HCT116 (cell line): ENCODE results near the gene SEZ6. TPM values are rescaled to one million over a fixed set of nuclear protein-coding genes. Genes with fewer than 3 reads are reported as not detected.

Experiments used
- ATAC-seq: fragments of 200-7000 bp; cut with Tn5 transposase; 2 replicates; pipeline ENCODE4 v1.9.1; 2020; ENCODE audit warnings: mild to moderate bottlenecking, moderate library complexity
- BruUV-seq: library from RNA; stranded (reverse); fragments of 400-500 nt; replicated peaks from 2 replicates; lab custom pipeline; 2021; lab: Mats Ljungman, UMichigan
- CTCF ChIA-PET: fragments of 300-600 bp; sonication (Branson Sonifier 250); formaldehyde crosslinking; loops from one replicate; lab custom pipeline; 2021; ENCODE audit warnings: antibody characterized with exemption; lab: Charles Lee
- POLR2A ChIA-PET: fragments of 300-600, 350-600 bp; sonication (Branson Sonifier 250); formaldehyde crosslinking; loops from one replicate; lab custom pipeline; 2021; ENCODE audit warnings: antibody characterized with exemption; lab: Charles Lee
- RAD21 ChIA-PET, 2 experiments: fragments of 300-600 bp; sonication (Branson Sonifier 250); formaldehyde crosslinking; loops; one replicate each; lab custom pipeline; 2023; ENCODE audit warnings: low total read pairs in 2 of 2; ENCODE audit not compliant: uncharacterized antibody in 2 of 2, unreplicated experiment in 2 of 2, low non-redundant PET in 1 of 2; lab: Charles Lee
- DNase-seq: peaks from one replicate; pipeline ENCODE4 v3.0.0-alpha.2; 2010; ENCODE audit warnings: low read depth, low spot score
- H2AFZ ChIP-seq: fragments of 200-600 bp; shearing (Covaris generic), sonication (generic); 2 replicates; pipeline ENCODE4 v1.6.1; 2017; ENCODE audit warnings: low read depth, mixed run types, mixed read lengths, antibody characterized with exemption, low read length; ENCODE audit not compliant: poor library complexity, severe bottlenecking
- H3K27ac ChIP-seq: 2 replicates; pipeline ENCODE4 v1.5.1; 2012; ENCODE audit warnings: low read depth, low read length
- H3K27me3 ChIP-seq: fragments of 200-600 bp; sonication (generic); 2 replicates; pipeline ENCODE4 v1.6.1; 2016; ENCODE audit warnings: mixed run types, low read length, mixed read lengths; ENCODE audit not compliant: insufficient read depth
- H3K36me3 ChIP-seq, 2 experiments: fragments of 200-500 bp in 1 of 2; fragments of 200-600 bp in 1 of 2; sonication (Bioruptor generic) in 1 of 2; sonication (generic) in 1 of 2; 2 replicates each; pipeline versions ENCODE4 v1.5.1 to v1.6.1; 2014 to 2016; ENCODE audit warnings: low read length in 2 of 2, inconsistent platforms in 1 of 2, mixed read lengths in 1 of 2, mixed run types in 1 of 2; ENCODE audit not compliant: insufficient read depth in 2 of 2, control insufficient read depth in 1 of 2
- H3K4me1 ChIP-seq, 2 experiments: fragments of 200-600 bp in 1 of 2; sonication (generic) in 1 of 2; 2 replicates each; pipeline versions ENCODE4 v1.5.1 to v1.6.1; 2012 to 2017; ENCODE audit warnings: low read length in 2 of 2, inconsistent platforms in 1 of 2, mild to moderate bottlenecking in 1 of 2, mixed read lengths in 1 of 2, mixed run types in 1 of 2, moderate library complexity in 1 of 2; ENCODE audit not compliant: insufficient read depth in 2 of 2, control insufficient read depth in 1 of 2
- H3K4me2 ChIP-seq: fragments of 200-600 bp; sonication (generic); 2 replicates; pipeline ENCODE4 v1.6.1; 2017; ENCODE audit warnings: mixed run types, low read length, mixed read lengths
- H3K4me3 ChIP-seq, 2 experiments: fragments of 200-600 bp in 1 of 2; sonication (generic) in 1 of 2; replicated peaks in 1 of 2; 2 replicates each; pipeline ENCODE4 v1.5.1; 2011 to 2016; ENCODE audit warnings: low read length in 2 of 2, control low read depth in 1 of 2, low read depth in 1 of 2, mild to moderate bottlenecking in 1 of 2, mixed read lengths in 1 of 2, mixed run types in 1 of 2
- H3K79me2 ChIP-seq: fragments of 200-600 bp; sonication (generic); 2 replicates; pipeline ENCODE4 v1.6.1; 2017; ENCODE audit warnings: mild to moderate bottlenecking, mixed run types, low read length, moderate library complexity, mixed read lengths; ENCODE audit not compliant: insufficient read depth
- H3K9ac ChIP-seq: fragments of 200-600 bp; sonication (generic); 2 replicates; pipeline ENCODE4 v1.6.1; 2016; ENCODE audit warnings: low read length, mixed read lengths
- H3K9me2 ChIP-seq: fragments of 200-600 bp; sonication (generic), shearing (Covaris generic); 2 replicates; pipeline ENCODE4 v1.6.1; 2017; ENCODE audit warnings: mixed run types, mild to moderate bottlenecking, moderate library complexity; ENCODE audit not compliant: insufficient read depth
- H3K9me3 ChIP-seq, 2 experiments: fragments of 200-500 bp in 1 of 2; fragments of 200-600 bp in 1 of 2; sonication (Bioruptor generic) in 1 of 2; sonication (generic) in 1 of 2; 2 replicates each; pipeline ENCODE4 v1.6.1; 2014 to 2017; ENCODE audit warnings: low read length in 2 of 2, mixed read lengths in 2 of 2, inconsistent platforms in 1 of 2, low read depth in 1 of 2, mild to moderate bottlenecking in 1 of 2, mixed run types in 1 of 2, moderate library complexity in 1 of 2; ENCODE audit not compliant: control insufficient read depth in 1 of 2, insufficient read depth in 1 of 2
- H4K20me1 ChIP-seq: fragments of 200-600 bp; sonication (generic), shearing (Covaris generic); 2 replicates; pipeline ENCODE4 v1.6.1; 2017; ENCODE audit warnings: mixed run types, mild to moderate bottlenecking, moderate library complexity; ENCODE audit not compliant: insufficient read depth
- CBX3 ChIP-seq: IDR thresholded peaks from 2 replicates; pipeline ENCODE4 v1.6.1; 2012; ENCODE audit warnings: low read depth
- CEBPB ChIP-seq: IDR thresholded peaks from 2 replicates; pipeline ENCODE4 v1.6.1; 2012; ENCODE audit warnings: low read depth
- EGR1 ChIP-seq: IDR thresholded peaks from 2 replicates; pipeline ENCODE4 v1.6.1; 2012; ENCODE audit warnings: low read depth
- EZH2phosphoT487 ChIP-seq: fragments of 200-600 bp; IDR thresholded peaks from 2 replicates; pipeline ENCODE4 v1.6.1; 2018; ENCODE audit warnings: antibody characterized with exemption, borderline replicate concordance
- FOSL1 ChIP-seq: IDR thresholded peaks from 2 replicates; pipeline ENCODE4 v1.6.1; 2012; ENCODE audit warnings: low read depth
- JUND ChIP-seq: IDR thresholded peaks from 2 replicates; pipeline ENCODE4 v1.6.1; 2012
- MAX ChIP-seq: IDR thresholded peaks from 2 replicates; pipeline ENCODE4 v1.6.1; 2012
- POLR2A ChIP-seq: IDR thresholded peaks from 2 replicates; pipeline ENCODE4 v1.7.0; 2011; ENCODE audit warnings: borderline replicate concordance; ENCODE audit not compliant: insufficient read depth, insufficient read length; ENCODE audit errors: extremely low read depth
- POLR2AphosphoS5 ChIP-seq: IDR thresholded peaks from 2 replicates; pipeline ENCODE4 v1.6.1; 2011; ENCODE audit warnings: mild to moderate bottlenecking, low read depth, low read length, moderate library complexity
- RAD21 ChIP-seq: IDR thresholded peaks from 2 replicates; pipeline ENCODE4 v1.6.1; 2012; ENCODE audit warnings: low read depth, mild to moderate bottlenecking
- SP1 ChIP-seq: IDR thresholded peaks from 2 replicates; pipeline ENCODE4 v1.6.1; 2012; ENCODE audit warnings: low read depth
- TCF7L2 ChIP-seq: IDR thresholded peaks from 2 replicates; pipeline ENCODE4 v1.7.0; 2011; ENCODE audit warnings: borderline replicate concordance, inconsistent platforms; ENCODE audit not compliant: insufficient read depth, insufficient read length; ENCODE audit errors: extremely low read depth
- YY1 ChIP-seq: IDR thresholded peaks from 2 replicates; pipeline ENCODE4 v1.6.1; 2011; ENCODE audit warnings: low read length, low read depth, moderate library complexity, mild to moderate bottlenecking; ENCODE audit not compliant: insufficient replicate concordance; ENCODE audit errors: extremely low read depth
- intact Hi-C: fragments of 100-400 bp; cut with micrococcal nuclease; formaldehyde crosslinking; loops from 2 replicates; pipeline ENCODE4 v1.10.0; 2022
- total RNA-seq: library from RNA; stranded (reverse); gene quantifications from one replicate; pipeline ENCODE4 v1.2.1, GENCODE V29; 2021; ENCODE audit not compliant: unreplicated experiment
- TF ChIP-seq, protein P1 (sequence below): IDR thresholded peaks from 2 replicates; pipeline ENCODE4 v1.6.1; 2012
- TF ChIP-seq, protein P2 (sequence below): IDR thresholded peaks from 2 replicates; pipeline ENCODE4 v1.6.1; 2011; ENCODE audit warnings: mild to moderate bottlenecking, low read length, moderate library complexity; ENCODE audit not compliant: insufficient replicate concordance; ENCODE audit errors: extremely low read depth

SEZ6 gene
- total RNA-seq, 1 experiment from 2014 or later, result 0.22 TPM

DNA sequence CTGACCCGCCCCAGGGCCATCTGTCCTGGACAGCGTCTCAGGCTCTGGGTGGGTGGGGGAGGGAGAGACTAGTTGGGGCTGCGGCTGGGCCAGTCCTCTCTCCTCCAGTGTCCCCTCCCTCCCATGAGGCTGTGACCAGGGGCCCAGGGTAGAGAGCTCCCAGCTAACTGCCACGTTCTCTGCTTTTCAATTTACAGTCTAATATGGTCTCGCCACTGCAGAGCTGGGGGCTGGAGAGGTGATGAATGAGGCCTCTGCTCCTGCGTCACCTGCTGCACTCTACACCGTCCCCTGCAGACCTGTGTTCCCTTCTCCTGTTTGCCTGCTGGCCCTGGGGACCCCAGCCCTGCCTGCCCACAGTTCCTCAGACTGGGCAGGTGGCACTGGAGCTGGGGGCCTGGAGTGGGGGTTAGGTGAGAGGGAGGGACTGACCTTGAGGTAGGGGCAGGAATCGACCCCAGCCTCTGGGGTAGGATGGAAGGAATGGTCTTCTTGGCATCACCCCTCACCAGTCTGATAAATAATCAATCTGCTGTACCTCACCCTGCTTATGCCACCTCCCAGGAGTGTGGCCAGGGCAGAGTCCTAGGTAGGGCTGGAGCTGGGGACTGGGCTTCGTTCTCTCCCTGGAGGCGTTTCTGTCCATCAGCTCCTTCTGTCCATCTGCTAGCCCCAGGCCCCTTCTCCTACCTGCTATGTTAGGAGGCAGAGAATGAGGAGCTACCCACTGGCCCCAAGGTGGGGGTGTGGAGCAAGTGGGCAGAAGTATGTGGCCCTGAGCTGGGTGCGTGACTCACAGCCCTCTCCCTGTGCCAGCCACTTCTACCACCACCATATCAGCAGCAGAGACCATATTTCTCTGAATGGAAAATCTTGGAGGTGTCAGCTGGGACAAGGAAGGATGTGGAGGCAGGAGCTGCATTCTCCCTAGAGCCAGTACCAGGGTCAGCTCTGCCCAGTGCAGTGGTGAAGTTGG lies 12.9 kb downstream of the SEZ6 start:
- POLR2A ChIA-PET, result no interaction called here
- DNase-seq, result no peak

More for the DNA sequence above, 12.9 kb downstream of the SEZ6 start:
- H3K9ac ChIP-seq, result no peak overlapping the region
- intact Hi-C loops, result no loop called here
- H2AFZ ChIP-seq, result no peak overlapping the region
- no peaks in the 10 kb centered on the region for H3K9me3 ChIP-seq
- no peak overlapping the region for H3K27ac ChIP-seq
- H3K36me3 ChIP-seq, result no peaks in the 10 kb centered on the region
- CTCF ChIA-PET, result interaction anchor here (1.2 kb wide), 1 partner anchor 124 kb away, joined by 3 read pairs; no protein-coding TSS in a partner anchor
- no peaks in the 10 kb centered on the region for H3K79me2 ChIP-seq
- H3K4me1 ChIP-seq, result peaks cover 3 to 4% of the 10 kb centered on the region in 2 experiments; a peak in 1 of 4 replicates
- TF ChIP-seq RAD21 (no peak), CEBPB (no peak), POLR2AphosphoS5 (no peak), JUND (no peak), POLR2A (no peak), SP1 (no peak), EZH2phosphoT487 (no peak), EGR1 (no peak), YY1 (no peak), CBX3 (no peak), TCF7L2 (no peak), FOSL1 (no peak), MAX (no peak)
- TF ChIP-seq, protein P1, sequence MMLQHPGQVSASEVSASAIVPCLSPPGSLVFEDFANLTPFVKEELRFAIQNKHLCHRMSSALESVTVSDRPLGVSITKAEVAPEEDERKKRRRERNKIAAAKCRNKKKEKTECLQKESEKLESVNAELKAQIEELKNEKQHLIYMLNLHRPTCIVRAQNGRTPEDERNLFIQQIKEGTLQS, result no peak
- TF ChIP-seq, protein P2, sequence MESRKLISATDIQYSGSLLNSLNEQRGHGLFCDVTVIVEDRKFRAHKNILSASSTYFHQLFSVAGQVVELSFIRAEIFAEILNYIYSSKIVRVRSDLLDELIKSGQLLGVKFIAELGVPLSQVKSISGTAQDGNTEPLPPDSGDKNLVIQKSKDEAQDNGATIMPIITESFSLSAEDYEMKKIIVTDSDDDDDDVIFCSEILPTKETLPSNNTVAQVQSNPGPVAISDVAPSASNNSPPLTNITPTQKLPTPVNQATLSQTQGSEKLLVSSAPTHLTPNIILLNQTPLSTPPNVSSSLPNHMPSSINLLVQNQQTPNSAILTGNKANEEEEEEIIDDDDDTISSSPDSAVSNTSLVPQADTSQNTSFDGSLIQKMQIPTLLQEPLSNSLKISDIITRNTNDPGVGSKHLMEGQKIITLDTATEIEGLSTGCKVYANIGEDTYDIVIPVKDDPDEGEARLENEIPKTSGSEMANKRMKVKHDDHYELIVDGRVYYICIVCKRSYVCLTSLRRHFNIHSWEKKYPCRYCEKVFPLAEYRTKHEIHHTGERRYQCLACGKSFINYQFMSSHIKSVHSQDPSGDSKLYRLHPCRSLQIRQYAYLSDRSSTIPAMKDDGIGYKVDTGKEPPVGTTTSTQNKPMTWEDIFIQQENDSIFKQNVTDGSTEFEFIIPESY, result no peak
- ATAC-seq, result peak; percentile 58; the same call in 1 of the 2 replicates
- H4K20me1 ChIP-seq, result no peaks in the 10 kb centered on the region
- no TSS peak for BruUV-seq
- no peak overlapping the region for H3K4me2 ChIP-seq
- RAD21 ChIA-PET, result no interaction called here
- H3K9me2 ChIP-seq, result no peaks in the 10 kb centered on the region
- H3K4me3 ChIP-seq, result no peak overlapping the region
- peaks cover 11% of the 10 kb centered on the region; the same call in 1 of the 2 replicates for H3K27me3 ChIP-seq
